SK-N-SH treated with all-trans-retinoic acid at 6 μM for 48 hours (cell line): ENCODE results near the gene ODAD2.

Source experiments
- ATAC-seq: fragments of 200-7000 bp; cut with Tn5 transposase; 3 replicates; pipeline ENCODE4 v1.9.1; 2020; ENCODE audit warnings: mild to moderate bottlenecking, moderate library complexity
- ARNTL ChIP-seq: fragments of 450-650 bp; formaldehyde crosslinking; IDR thresholded peaks from 2 replicates; pipeline ENCODE4 v1.5.0; 2020; ENCODE audit warnings: low read depth, mild to moderate bottlenecking, moderate library complexity, borderline replicate concordance
- BACH2 ChIP-seq: fragments of 250-450 bp; sonication (Bioruptor Pico); IDR thresholded peaks from 2 replicates; pipeline ENCODE4 v1.9.0; 2021; ENCODE audit warnings: mild to moderate bottlenecking, borderline replicate concordance
- CREB5 ChIP-seq: fragments of 250-450 bp; sonication (Bioruptor Pico); IDR thresholded peaks from 2 replicates; pipeline ENCODE4 v1.5.1; 2020; ENCODE audit warnings: low read depth, mild to moderate bottlenecking, moderate library complexity
- CSDC2 ChIP-seq: fragments of 250-450 bp; sonication (Bioruptor Pico); IDR thresholded peaks from 2 replicates; pipeline ENCODE4 v1.5.0; 2020; ENCODE audit warnings: mild to moderate bottlenecking, moderate library complexity
- CSRNP3 ChIP-seq: fragments of 250-450 bp; sonication (Bioruptor Pico); IDR thresholded peaks from 2 replicates; pipeline ENCODE4 v1.5.1; 2021; ENCODE audit warnings: mild to moderate bottlenecking, moderate library complexity
- ESRRG ChIP-seq: fragments of 250-450 bp; sonication (Bioruptor Pico); IDR thresholded peaks from 2 replicates; pipeline ENCODE4 v1.6.1; 2021; ENCODE audit warnings: mild to moderate bottlenecking
- GLIS3 ChIP-seq: fragments of 250-450 bp; sonication (Bioruptor Pico); IDR thresholded peaks from 2 replicates; pipeline ENCODE4 v1.5.0; 2020; ENCODE audit warnings: mild to moderate bottlenecking, moderate library complexity
- ISL1 ChIP-seq: fragments of 250-450 bp; sonication (Bioruptor Pico); IDR thresholded peaks from 2 replicates; pipeline ENCODE4 v2.1.2; 2022; ENCODE audit warnings: mild to moderate bottlenecking, moderate library complexity
- OSR1 ChIP-seq: fragments of 250-450 bp; sonication (Bioruptor Pico); IDR thresholded peaks from 2 replicates; pipeline ENCODE4 v1.8.0; 2022; ENCODE audit warnings: moderate library complexity, mild to moderate bottlenecking, inconsistent platforms
- PATZ1 ChIP-seq: fragments of 250-450 bp; sonication (Bioruptor Pico); IDR thresholded peaks from 2 replicates; pipeline ENCODE4 v1.8.0; 2020; ENCODE audit warnings: mild to moderate bottlenecking, moderate library complexity, borderline replicate concordance
- POU6F1 ChIP-seq: fragments of 250-450 bp; sonication (Bioruptor Pico); IDR thresholded peaks from 2 replicates; pipeline ENCODE4 v1.8.0; 2021; ENCODE audit warnings: low read depth, mild to moderate bottlenecking, moderate library complexity, borderline replicate concordance
- PPARA ChIP-seq: fragments of 250-450 bp; sonication (Bioruptor Pico); IDR thresholded peaks from 2 replicates; pipeline ENCODE4 v1.5.0; 2020; ENCODE audit warnings: mild to moderate bottlenecking, borderline replicate concordance
- RARB ChIP-seq: fragments of 250-450 bp; sonication (Bioruptor Pico); IDR thresholded peaks from 2 replicates; pipeline ENCODE4 v1.8.0; 2021; ENCODE audit warnings: mild to moderate bottlenecking, moderate library complexity
- TCF4 ChIP-seq: fragments of 250-450 bp; sonication (Bioruptor Pico); IDR thresholded peaks from 2 replicates; pipeline ENCODE4 v1.8.0; 2021; ENCODE audit warnings: mild to moderate bottlenecking, moderate library complexity, borderline replicate concordance
- TOX ChIP-seq: fragments of 250-450 bp; sonication (Bioruptor Pico); IDR thresholded peaks from 2 replicates; pipeline ENCODE4 v1.8.0; 2021; ENCODE audit warnings: mild to moderate bottlenecking, moderate library complexity, borderline replicate concordance
- ZC3H10 ChIP-seq: fragments of 250-450 bp; sonication (Bioruptor Pico); IDR thresholded peaks from 2 replicates; pipeline ENCODE4 v1.5.1; 2021; ENCODE audit warnings: mild to moderate bottlenecking, moderate library complexity
- ZFP3 ChIP-seq: fragments of 250-450 bp; sonication (Bioruptor Pico); IDR thresholded peaks from 2 replicates; pipeline ENCODE4 v1.5.0; 2020; ENCODE audit warnings: mild to moderate bottlenecking, moderate library complexity
- ZFP30 ChIP-seq: fragments of 450-650 bp; formaldehyde crosslinking; IDR thresholded peaks from 2 replicates; pipeline ENCODE4 v1.5.0; 2022; ENCODE audit warnings: mild to moderate bottlenecking, moderate library complexity
- ZNF565 ChIP-seq: fragments of 450-650 bp; formaldehyde crosslinking; conservative IDR thresholded peaks from 2 replicates; pipeline ENCODE4 v1.5.0; 2020; ENCODE audit warnings: low read depth, mild to moderate bottlenecking, moderate library complexity
- ZNF70 ChIP-seq: fragments of 450-650 bp; formaldehyde crosslinking; IDR thresholded peaks from 2 replicates; pipeline ENCODE4 v1.5.0; 2020; ENCODE audit warnings: mild to moderate bottlenecking, moderate library complexity
- ZNF8 ChIP-seq: fragments of 450-650 bp; formaldehyde crosslinking; IDR thresholded peaks from 2 replicates; pipeline ENCODE4 v1.5.0; 2020; ENCODE audit warnings: mild to moderate bottlenecking, moderate library complexity

Gene ODAD2

GRCh38 chr10:27899058-27899457, 99.8 kb downstream of the ODAD2 start:
- ATAC-seq, result no peak
- no peak for TF ChIP-seq ZNF565 (CRISPR knock-in tag)

- ATAC-seq, result no peak
- TF ChIP-seq ARNTL (no peak), CREB5 (CRISPR knock-in tag) (no peak), ZNF565 (CRISPR knock-in tag) (no peak), ZC3H10 (CRISPR knock-in tag) (no peak)
Observed at GRCh38 chr10:27893358-27893954, 105.4 kb downstream of the ODAD2 start.

- no peak for TF ChIP-seq ZNF8
- TF ChIP-seq CSRNP3 (CRISPR knock-in tag), result no peak
- no peak for TF ChIP-seq ZFP30
- TF ChIP-seq POU6F1, result no peak
- TF ChIP-seq TOX, result no peak
- no peak for TF ChIP-seq ESRRG
- TF ChIP-seq OSR1 (CRISPR knock-in tag), result no peak
- TF ChIP-seq CREB5 (CRISPR knock-in tag), result no peak
- TF ChIP-seq ZNF70 (CRISPR knock-in tag), result no peak
- no peak for TF ChIP-seq ZC3H10 (CRISPR knock-in tag)
- no peak for TF ChIP-seq ZFP3 (CRISPR knock-in tag)
- TF ChIP-seq PATZ1 (CRISPR knock-in tag), result no peak
- no peak for TF ChIP-seq CSDC2 (CRISPR knock-in tag)
- TF ChIP-seq GLIS3 (CRISPR knock-in tag), result no peak
- TF ChIP-seq ARNTL, result no peak
- no peak for TF ChIP-seq PPARA (CRISPR knock-in tag)
- no peak for TF ChIP-seq RARB (CRISPR knock-in tag)
- TF ChIP-seq ZNF565 (CRISPR knock-in tag), result no peak
- no peak for TF ChIP-seq ISL1 (CRISPR knock-in tag)
- no peak for TF ChIP-seq TCF4
- ATAC-seq, result no peak
Observed at GRCh38 chr10:27890971-27891370, 107.9 kb downstream of the ODAD2 start.

GRCh38 chr10:27889518-27889917, 109.4 kb downstream of the ODAD2 start:
- ATAC-seq, result no peak
- no peak for TF ChIP-seq ZC3H10 (CRISPR knock-in tag)
- TF ChIP-seq CREB5 (CRISPR knock-in tag), result no peak
- no peak for TF ChIP-seq POU6F1
- TF ChIP-seq ZNF8, result no peak
- no peak for TF ChIP-seq CSDC2 (CRISPR knock-in tag)
- no peak for TF ChIP-seq CSRNP3 (CRISPR knock-in tag)
- TF ChIP-seq BACH2, result no peak
- TF ChIP-seq ESRRG, result no peak
- no peak for TF ChIP-seq OSR1 (CRISPR knock-in tag)
- no peak for TF ChIP-seq RARB (CRISPR knock-in tag)
- no peak for TF ChIP-seq GLIS3 (CRISPR knock-in tag)
- TF ChIP-seq TOX, result no peak
- TF ChIP-seq ZFP3 (CRISPR knock-in tag), result no peak
- no peak for TF ChIP-seq TCF4
